Hepatocyte (in vitro differentiated cells): ENCODE measurements around the gene CBX2. TPM values are rescaled to one million over a fixed set of nuclear protein-coding genes. Genes with fewer than 3 reads are reported as not detected.

Source experiments
- DNase-seq: peaks from one replicate; pipeline ENCODE4 v3.0.0-alpha.2; 2016; ENCODE audit warnings: low spot score
- H2AFZ ChIP-seq: fragments of 200-600 bp; sonication (generic); 2 replicates; pipeline ENCODE4 v1.6.0; 2016; ENCODE audit warnings: antibody characterized with exemption, mild to moderate bottlenecking
- H3K27ac ChIP-seq: fragments of 200-600 bp; sonication (generic); 2 replicates; pipeline ENCODE4 v1.5.1; 2016; ENCODE audit warnings: mild to moderate bottlenecking
- H3K27me3 ChIP-seq: fragments of 200-600 bp; sonication (generic); 2 replicates; pipeline ENCODE4 v1.6.1; 2016
- H3K36me3 ChIP-seq: fragments of 200-600 bp; sonication (generic); replicated peaks from 2 replicates; pipeline ENCODE4 v1.5.1; 2016; ENCODE audit warnings: low read depth; ENCODE audit not compliant: insufficient read depth
- H3K4me1 ChIP-seq: fragments of 200-600 bp; sonication (generic); 2 replicates; pipeline ENCODE4 v1.5.1; 2016; ENCODE audit warnings: mild to moderate bottlenecking, moderate library complexity; ENCODE audit not compliant: insufficient read depth
- H3K4me2 ChIP-seq: fragments of 200-600 bp; sonication (generic); 2 replicates; pipeline ENCODE4 v1.6.0; 2016
- H3K4me3 ChIP-seq: fragments of 200-600 bp; sonication (generic); 2 replicates; pipeline ENCODE4 v1.5.1; 2016; ENCODE audit warnings: mild to moderate bottlenecking
- H3K79me2 ChIP-seq: fragments of 200-600 bp; sonication (generic); 2 replicates; pipeline ENCODE4 v1.6.0; 2017; ENCODE audit warnings: mild to moderate bottlenecking
- H3K9me2 ChIP-seq: fragments of 200-600 bp; sonication (generic); replicated peaks from 2 replicates; pipeline ENCODE4 v1.6.0; 2017; ENCODE audit warnings: mild to moderate bottlenecking; ENCODE audit not compliant: insufficient read depth
- H3K9me3 ChIP-seq: fragments of 200-600 bp; sonication (generic); 2 replicates; pipeline ENCODE4 v1.5.1; 2016; ENCODE audit warnings: low read depth, mild to moderate bottlenecking
- H4K20me1 ChIP-seq: fragments of 200-600 bp; sonication (generic); 2 replicates; pipeline ENCODE4 v1.6.0; 2016; ENCODE audit warnings: mild to moderate bottlenecking; ENCODE audit not compliant: insufficient read depth, poor library complexity, severe bottlenecking
- CTCF ChIP-seq: fragments of 200-600 bp; sonication (generic); IDR thresholded peaks from 2 replicates; pipeline ENCODE4 v1.5.1; 2016; ENCODE audit warnings: antibody characterized with exemption, mild to moderate bottlenecking; ENCODE audit not compliant: poor library complexity
- EZH2 ChIP-seq: fragments of 200-600 bp; sonication (generic); IDR thresholded peaks from 2 replicates; pipeline ENCODE4 v1.6.1; 2016; ENCODE audit warnings: antibody characterized with exemption, mild to moderate bottlenecking, borderline replicate concordance
- EZH2phosphoT487 ChIP-seq: fragments of 200-600 bp; sonication (generic); IDR thresholded peaks from one replicate; pipeline ENCODE4 v1.6.1; 2018; ENCODE audit warnings: antibody characterized with exemption, mild to moderate bottlenecking, low read depth, moderate library complexity; ENCODE audit not compliant: unreplicated experiment, severe bottlenecking
- WGBS: methylation state at CpG from one replicate; pipeline ENCODE4 v1.1.6; 2016; ENCODE audit warnings: low lambda C conversion rate; ENCODE audit errors: missing lambda C conversion rate; 5-methylcytosine and 5-hydroxymethylcytosine counted together
- polyA plus RNA-seq: library from polyadenylated mRNA; unstranded; fragments of >200 nt; fragmentation: Nextera tagmentation; extraction: Ambion mirVana; gene quantifications from 2 replicates; pipeline ENCODE4 v1.2.1, GENCODE V29; 2016
- total RNA-seq: library from RNA; depleted of rRNA; stranded (reverse); fragments of >200 nt; gene quantifications from 2 replicates; pipeline ENCODE4 v1.2.3, GENCODE V29; 2014

The CBX2 gene
- total and polyA plus RNA-seq, 2 experiments from 2014 or later: 11.6 to 16.3 TPM

GRCh38 chr17:79792984-79793923 lies 15.3 kb downstream of the CBX2 start:
- TF ChIP-seq CTCF (no peak), EZH2phosphoT487 (peak; percentile 58), EZH2 (peak; percentile 23)
- DNase-seq: peak; percentile 76
- peak overlapping the region; percentile 77 for H3K27ac ChIP-seq
- H4K20me1 ChIP-seq: peaks cover 3% of the 10 kb centered on the region
- H3K4me3 ChIP-seq: no peak overlapping the region
- peak overlapping the region; percentile 83 for H3K4me2 ChIP-seq
- H3K36me3 ChIP-seq: no peaks in the 10 kb centered on the region
- no peaks in the 10 kb centered on the region for H3K9me3 ChIP-seq
- H3K4me1 ChIP-seq: peaks cover 49% of the 10 kb centered on the region
- no peaks in the 10 kb centered on the region for H3K9me2 ChIP-seq
- H2AFZ ChIP-seq: peak overlapping the region; percentile 36
- peaks cover 57% of the 10 kb centered on the region for H3K27me3 ChIP-seq
- 12% methylated on average over 41 of the region's 63 CpGs for WGBS
- H3K79me2 ChIP-seq: peaks cover 21% of the 10 kb centered on the region

DNA sequence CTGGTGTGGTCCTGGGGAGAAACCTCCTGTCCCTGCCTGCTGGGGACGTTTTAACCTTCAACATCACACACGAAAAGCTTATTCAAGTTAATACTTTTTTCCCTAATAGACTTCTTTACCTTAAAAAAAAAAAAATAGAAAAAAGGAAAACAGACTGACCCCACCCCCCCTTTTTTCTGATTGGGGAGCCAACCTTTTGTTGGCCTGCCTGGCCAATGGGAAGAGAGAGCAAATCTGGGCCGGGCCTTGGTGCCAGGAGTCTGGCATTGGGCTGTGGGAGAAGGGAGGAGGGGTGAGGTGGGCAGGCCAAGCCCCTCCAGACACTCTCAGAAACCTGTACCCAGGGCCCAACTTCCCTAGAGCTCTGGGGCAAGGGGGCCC lies 16.0 kb downstream of the CBX2 start:
- peaks cover 21% of the 10 kb centered on the region for H3K79me2 ChIP-seq
- H3K9me3 ChIP-seq: no peaks in the 10 kb centered on the region
- peak overlapping the region; percentile 77 for H3K27ac ChIP-seq
- no peak for TF ChIP-seq CTCF
- TF ChIP-seq EZH2phosphoT487: no peak
- TF ChIP-seq EZH2: no peak
- WGBS: 42% methylated on average over 3 of the region's 3 CpGs
- no peaks in the 10 kb centered on the region for H3K36me3 ChIP-seq
- H3K4me3 ChIP-seq: no peak overlapping the region
- peak; percentile 65 for DNase-seq
- peaks cover 3% of the 10 kb centered on the region for H4K20me1 ChIP-seq
- no peaks in the 10 kb centered on the region for H3K9me2 ChIP-seq
- H2AFZ ChIP-seq: no peak overlapping the region
- peaks cover 57% of the 10 kb centered on the region for H3K27me3 ChIP-seq
- peaks cover 55% of the 10 kb centered on the region for H3K4me1 ChIP-seq
- peak overlapping the region; percentile 83 for H3K4me2 ChIP-seq

- DNase-seq: no peak
- TF ChIP-seq CTCF (no peak), EZH2phosphoT487 (no peak), EZH2 (no peak)
- Histone ChIP-seq H3K4me3 (no peak overlapping the region), H3K36me3 (no peaks in the 10 kb centered on the region), H3K27me3 (peaks cover 57% of the 10 kb centered on the region), H3K4me2 (peak overlapping the region; percentile 92), H2AFZ (no peak overlapping the region), H3K79me2 (peaks cover 21% of the 10 kb centered on the region), H3K4me1 (peaks cover 49% of the 10 kb centered on the region), H3K27ac (peak overlapping the region; percentile 77), H4K20me1 (peaks cover 3% of the 10 kb centered on the region), H3K9me2 (no peaks in the 10 kb centered on the region), H3K9me3 (no peaks in the 10 kb centered on the region)
- 71% methylated on average over 43 of the region's 47 CpGs for WGBS
Measured at GRCh38 chr17:79794659-79795511, 16.9 kb downstream of the CBX2 start.
